ENCODE results near the gene HOPX.

DNA sequence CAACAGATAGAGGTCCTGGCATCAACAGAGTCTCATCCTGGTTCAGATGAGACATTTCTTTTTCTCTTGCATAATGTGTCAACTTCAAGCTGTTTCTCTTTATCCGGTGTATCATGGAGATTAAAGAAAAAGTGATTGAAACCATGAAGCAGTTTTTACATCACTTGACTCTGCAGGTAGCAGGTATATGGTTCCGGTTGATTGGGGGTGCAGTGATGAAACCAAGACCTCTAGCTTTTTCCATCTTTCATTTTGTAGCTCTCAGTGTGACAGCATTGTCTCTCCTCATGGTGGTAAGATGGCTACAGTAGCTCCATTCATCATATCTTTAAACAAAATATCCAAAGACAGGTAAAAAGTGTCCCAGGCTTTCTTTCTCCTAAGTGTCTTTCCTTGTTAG, 2.4 kb upstream of the HOPX start:
- TF ChIP-seq POLR2A (IDR thresholded peaks at IDR 0.05; ENCODE audit: control extremely low read depth in 1 of 2, low read depth in 2 of 2, low read length in 2 of 2) (no peak), ASH2L (IDR thresholded peaks at IDR 0.05; ENCODE audit: low read length) (no peak), CEBPB (IDR thresholded peaks at IDR 0.05; ENCODE audit: low read depth, low read length) (no peak), CTCF (IDR thresholded peaks at IDR 0.05; ENCODE audit: control extremely low read depth in 1 of 3, insufficient read depth in 1 of 3, low read depth in 1 of 3, low read length in 3 of 3) (no peak), JUN (IDR thresholded peaks at IDR 0.05; ENCODE audit: low read depth, low read length) (no peak), SP1 (IDR thresholded peaks at IDR 0.05; ENCODE audit: low read depth, low read length) (no peak), EZH2 (IDR thresholded peaks at IDR 0.05; ENCODE audit: low read depth, low read length, severe bottlenecking) (no peak), GABPA (IDR thresholded peaks at IDR 0.05; ENCODE audit: borderline replicate concordance, insufficient read depth, low read length) (no peak), TCF12 (IDR thresholded peaks at IDR 0.05; ENCODE audit: low read depth, low read length) (no peak), TAF7 (optimal IDR thresholded peaks at IDR 0.05; ENCODE audit: borderline replicate concordance, low read depth, low read length) (no peak), CBX5 (IDR thresholded peaks at IDR 0.05; ENCODE audit: low read depth, low read length) (no peak), POLR2AphosphoS5 (IDR thresholded peaks at IDR 0.05; ENCODE audit: low read depth, low read length) (no peak), CREB1 (IDR thresholded peaks at IDR 0.05) (no peak)
- TF ChIP-seq, protein P1, sequence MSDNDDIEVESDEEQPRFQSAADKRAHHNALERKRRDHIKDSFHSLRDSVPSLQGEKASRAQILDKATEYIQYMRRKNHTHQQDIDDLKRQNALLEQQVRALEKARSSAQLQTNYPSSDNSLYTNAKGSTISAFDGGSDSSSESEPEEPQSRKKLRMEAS (IDR thresholded peaks at IDR 0.05): no peak

Measured in H1 (cell line).